Cardiac septum (tissue), 1 donor: Measurements from ENCODE around the gene PCYOX1L. TPM values are rescaled to one million over a fixed set of nuclear protein-coding genes. Genes with fewer than 3 reads are reported as not detected.

Source experiments
- DNase-seq: peaks from one replicate; pipeline ENCODE4 v3.0.0-alpha.2; 2020; ENCODE audit warnings: low spot score
- intact Hi-C: fragments of 100-400 bp; cut with DNase I; formaldehyde crosslinking; loops from one replicate; pipeline ENCODE4 v1.14.0; 2022
- total RNA-seq: library from RNA; stranded (reverse); fragmentation: NEBNext Ultra II Directional; extraction: Animal tissue kit (Norgen Biotek cat#: 25700); gene quantifications from one replicate; pipeline ENCODE4 v1.2.1, GENCODE V29; 2021
- donor health status: DM: no; HTN: no; CAD: no.

PCYOX1L gene
- total RNA-seq, 1 donor from 2014 or later, result 4.3 TPM

DNA sequence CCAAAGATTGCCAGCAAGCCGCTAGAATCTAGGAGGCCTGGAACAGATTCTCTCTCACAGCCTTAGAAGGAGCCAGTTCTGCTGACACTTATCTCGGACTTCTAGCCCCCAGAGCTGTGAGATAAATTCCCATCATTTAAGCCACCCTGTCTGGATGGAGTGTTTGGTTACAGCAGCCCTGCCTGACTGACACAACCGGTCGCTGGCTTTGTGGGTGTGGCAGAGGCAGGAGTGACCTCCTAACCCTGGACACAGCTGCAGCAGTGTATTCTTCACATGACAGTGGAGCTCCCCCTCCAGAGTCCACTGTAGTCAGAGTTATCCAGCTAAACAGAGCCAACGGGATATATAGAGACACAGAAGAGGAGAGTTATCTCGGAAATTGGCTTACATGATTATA lies 42.5 kb downstream of the PCYOX1L start:
- intact Hi-C loops, result no loop called here

DNA sequence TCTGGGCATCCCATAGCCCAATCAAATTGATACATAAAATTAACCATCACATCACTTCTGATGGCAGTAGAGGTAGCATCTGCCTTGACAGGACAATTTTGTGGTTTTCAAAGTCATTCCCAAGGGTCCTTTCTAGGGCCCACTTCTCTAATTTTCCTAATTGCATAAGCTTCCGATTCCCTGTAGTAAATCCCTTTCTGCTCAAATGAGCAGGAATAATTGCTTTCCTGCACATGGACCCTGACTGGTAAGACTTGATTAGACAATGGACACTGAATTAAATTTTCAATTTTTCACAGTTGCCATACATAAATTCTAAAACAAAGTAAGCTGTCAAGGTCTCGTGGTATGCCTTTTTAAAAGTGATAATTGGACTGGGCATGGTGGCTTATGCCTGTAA lies 43.2 kb downstream of the PCYOX1L start:
- no peak for DNase-seq
- intact Hi-C loops, result no loop called here

More for the DNA sequence above, 42.5 kb downstream of the PCYOX1L start:
- DNase-seq, result no peak

DNA sequence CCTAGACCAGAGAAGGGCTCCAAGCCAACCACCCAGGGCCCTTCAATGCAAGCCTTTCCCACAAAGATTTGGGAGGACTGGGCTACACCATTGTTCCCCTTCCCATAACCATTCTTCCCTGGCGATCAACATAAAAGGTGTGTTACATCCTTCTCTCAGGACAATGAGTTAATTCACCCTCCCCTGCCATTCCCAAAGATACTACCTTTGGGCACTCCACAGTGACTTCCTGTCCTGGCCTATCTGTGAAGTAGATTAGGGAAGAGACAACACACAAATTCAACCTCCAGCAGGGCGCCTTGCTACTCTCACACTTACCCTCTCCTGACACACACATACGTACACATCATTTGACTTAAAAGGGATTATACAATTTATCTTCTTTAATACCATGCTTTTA lies 44.4 kb downstream of the PCYOX1L start:
- DNase-seq, result no peak
- intact Hi-C loops, result no loop called here

DNA sequence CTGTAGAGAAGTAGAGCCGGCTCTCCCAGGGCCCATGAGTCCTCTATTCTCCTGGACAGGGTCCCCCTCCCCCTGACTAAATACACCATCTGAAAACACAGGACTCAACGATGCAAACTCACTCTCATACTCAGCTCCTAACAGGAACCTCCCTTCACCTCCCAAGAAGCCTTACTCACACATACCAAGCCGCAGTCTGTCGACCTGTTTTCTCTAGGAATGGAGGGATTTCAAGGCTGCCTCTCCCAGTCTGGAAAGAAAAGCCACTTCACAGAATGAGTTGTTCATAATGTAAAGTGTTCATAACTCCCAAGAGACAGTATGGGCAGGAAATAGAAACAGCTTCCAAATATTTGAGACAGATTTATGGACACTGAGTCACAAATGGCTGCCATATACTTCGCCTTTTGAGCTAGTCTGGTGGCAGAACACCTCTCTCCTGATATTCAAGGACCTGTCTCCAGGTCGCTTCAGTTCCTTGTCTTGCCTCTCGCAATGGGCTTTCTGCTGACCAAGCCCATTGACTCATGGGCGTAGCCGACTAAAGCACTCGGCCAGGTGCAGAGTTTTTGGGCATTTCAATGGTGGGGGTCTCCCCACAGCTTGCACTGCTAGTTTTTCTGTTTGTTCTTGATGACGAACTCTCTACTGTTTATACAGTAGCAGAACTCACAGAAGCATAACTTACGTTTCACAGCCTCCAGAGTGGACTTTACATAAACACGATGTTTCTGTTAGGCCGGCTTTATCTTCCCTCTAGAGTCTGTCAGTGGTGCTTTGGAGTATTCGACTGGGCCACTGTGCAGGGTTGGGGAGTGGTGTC lies 46.3 kb downstream of the PCYOX1L start:
- no peak for DNase-seq
- intact Hi-C loops, result no loop called here

DNA sequence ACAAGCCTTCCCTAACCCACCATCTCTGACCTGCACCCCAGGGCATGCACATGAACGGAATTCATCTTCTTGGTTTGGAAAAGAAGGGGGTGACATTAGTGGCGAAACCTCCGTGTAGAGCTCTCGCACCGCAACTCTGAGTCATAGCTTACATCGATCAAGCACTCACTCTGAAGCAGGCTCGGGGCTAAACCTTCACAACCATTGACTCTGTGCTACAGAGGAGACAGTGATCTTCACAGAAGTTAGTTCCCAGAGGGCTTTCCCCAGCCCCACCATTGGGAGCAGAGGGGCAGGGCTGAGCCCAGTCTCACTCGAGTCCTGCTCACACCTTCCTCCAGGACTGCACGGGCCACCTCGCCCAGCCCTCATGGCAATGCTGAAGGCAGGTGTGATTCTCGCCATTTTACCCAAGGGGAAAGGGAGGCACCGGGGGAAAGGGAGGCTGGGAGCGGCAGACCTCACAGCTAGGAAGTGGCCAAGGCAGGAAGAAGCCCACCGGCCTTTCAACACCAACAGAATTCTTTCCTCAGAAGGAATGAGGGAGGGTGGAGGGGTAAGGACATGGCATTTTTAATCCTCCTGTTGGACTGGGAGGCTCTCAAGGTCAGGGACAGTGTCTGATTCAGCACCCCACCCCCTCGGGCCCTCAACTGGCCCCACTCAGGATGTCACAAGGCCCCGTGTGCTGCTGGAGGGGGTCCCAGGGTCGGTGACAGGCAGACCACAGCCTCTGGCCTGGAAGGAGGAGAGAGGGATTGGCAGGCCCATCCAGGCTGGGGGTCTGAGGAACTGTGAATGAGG lies 47.1 kb downstream of the PCYOX1L start:
- intact Hi-C loops, result no loop called here
- no peak for DNase-seq

DNA sequence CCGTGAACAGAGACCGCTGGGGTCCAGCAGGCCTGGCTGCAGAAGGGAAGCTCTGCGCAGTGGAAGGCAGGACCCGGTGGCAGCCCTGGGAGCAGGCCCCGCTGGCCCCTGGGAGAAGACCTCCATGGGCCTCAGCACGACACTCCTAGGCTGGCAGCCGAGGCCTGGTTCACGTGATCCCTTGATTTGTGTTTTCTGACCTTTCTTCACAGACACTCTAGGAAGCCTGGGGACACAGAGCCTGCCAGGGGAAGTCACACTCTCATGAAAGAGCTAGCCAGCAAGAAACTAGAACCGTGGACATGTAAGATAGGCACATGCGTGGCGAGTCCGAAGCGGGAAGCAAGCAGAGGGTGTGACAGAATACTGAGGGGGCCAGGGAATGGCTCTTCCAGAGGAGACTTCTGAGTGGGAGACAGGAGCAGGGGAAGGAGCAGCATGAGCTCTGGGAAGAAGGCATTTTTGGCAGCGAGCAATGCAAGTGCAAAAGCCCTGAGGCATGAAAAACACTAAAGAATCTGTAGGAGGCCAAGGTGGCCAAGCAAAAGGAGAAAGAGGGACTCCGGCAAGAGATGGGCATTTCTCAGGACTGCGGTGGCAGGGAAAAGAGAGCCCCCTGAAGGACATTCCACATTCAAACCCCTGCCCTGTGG lies 47.8 kb downstream of the PCYOX1L start:
- DNase-seq, result no peak
- intact Hi-C loops, result no loop called here

DNA sequence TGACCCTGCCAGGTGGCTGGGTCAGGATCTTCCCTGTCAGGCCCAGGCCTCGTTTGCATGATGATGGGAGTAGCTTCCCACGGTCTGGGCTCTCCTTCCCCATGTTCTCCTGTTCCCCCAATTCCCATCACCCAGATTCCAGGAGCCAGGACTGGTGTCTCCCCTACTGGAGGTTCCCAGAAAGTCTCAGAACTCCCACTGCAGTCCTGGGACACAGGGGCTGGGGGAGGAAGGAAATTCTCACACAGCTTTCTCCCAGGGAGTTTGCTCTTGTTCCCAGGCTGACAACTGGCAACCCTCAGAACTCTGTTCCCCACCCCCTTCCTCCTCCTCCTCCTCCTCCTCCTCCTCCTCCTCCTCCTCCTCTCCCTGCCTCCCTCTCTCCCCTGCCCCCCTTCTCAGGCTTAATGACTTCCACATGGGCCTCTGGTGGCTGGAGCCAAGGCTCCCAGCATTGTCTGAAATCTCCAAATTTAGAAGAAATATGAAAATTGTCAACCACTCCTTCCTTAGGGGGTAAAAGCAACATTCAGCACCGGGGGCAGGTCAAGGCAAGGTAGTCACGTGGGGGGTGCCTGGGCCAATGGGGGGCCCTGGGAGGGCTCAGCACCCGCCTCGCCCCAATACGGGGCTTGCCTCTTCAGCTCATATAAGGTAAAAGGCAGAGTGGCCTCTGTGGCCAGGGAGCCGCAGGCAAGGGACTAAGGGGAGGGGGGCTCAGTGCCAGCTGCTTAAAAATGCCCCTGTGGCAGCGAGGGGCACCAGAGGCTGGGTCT lies 48.5 kb downstream of the PCYOX1L start:
- peak; percentile 83 for DNase-seq
- intact Hi-C loops, result no loop called here

DNA sequence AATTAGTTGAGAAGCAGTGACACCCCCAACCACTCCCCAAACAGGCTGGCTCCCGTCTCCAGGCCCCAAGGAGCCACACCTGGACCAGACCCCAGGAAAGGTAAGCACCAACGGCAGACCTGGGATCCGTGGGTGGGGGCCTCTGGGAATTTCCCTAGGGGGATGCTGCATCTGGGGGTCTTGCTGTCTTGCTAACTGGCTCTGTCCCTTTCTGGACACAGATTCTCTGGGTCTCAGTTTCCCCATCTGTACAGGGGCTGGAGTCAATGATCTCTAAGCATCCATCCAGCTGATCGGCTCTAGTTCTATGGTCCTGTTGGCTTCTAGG lies 49.1 kb downstream of the PCYOX1L start:
- DNase-seq, result no peak
- intact Hi-C loops, result no loop called here

DNA sequence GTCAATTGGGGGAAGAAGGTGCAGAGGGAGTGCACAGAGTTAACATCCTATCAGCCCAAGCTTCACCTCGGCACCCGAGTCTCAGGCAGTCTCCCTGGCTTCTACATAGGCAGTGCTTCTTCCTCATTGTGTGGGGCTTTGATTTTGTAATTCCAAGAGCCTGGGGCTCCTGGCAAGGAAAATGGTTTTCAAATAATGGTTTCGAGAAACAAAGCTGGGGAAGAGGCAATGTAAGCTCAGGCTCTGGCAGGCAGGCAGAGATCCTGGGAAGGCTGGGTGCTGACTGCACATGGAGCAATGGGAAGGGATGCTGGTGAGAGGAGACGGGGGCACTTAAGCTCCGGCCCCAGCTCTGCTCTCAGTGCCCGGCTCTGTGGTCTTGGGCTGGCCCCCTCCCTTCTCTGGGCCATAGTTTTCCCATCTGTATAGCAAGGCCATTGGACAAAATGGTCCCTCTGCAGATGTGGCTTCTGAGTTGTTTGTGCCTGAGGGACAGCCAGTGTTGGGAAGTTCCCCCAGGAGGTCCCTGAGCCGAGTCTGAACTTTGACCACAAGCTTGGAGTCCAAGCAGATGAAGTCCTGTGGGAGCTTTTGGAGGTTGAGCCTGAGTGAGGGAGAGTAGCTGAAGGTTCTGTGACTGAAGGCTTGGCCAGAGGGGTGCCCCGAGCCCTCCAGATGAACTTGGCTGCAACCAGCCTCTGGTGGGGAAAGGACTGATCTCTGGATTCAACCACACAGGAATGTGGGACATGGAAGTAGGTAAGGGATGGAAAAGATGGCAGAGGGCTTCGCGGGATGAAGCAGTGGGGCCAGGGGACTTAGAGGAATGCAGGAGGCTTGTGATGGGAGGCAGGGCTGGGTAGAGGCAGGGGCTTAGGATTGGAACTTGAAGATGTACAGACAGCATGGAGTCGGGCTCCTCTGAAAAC lies 49.7 kb downstream of the PCYOX1L start:
- intact Hi-C loops, result no loop called here

DNA sequence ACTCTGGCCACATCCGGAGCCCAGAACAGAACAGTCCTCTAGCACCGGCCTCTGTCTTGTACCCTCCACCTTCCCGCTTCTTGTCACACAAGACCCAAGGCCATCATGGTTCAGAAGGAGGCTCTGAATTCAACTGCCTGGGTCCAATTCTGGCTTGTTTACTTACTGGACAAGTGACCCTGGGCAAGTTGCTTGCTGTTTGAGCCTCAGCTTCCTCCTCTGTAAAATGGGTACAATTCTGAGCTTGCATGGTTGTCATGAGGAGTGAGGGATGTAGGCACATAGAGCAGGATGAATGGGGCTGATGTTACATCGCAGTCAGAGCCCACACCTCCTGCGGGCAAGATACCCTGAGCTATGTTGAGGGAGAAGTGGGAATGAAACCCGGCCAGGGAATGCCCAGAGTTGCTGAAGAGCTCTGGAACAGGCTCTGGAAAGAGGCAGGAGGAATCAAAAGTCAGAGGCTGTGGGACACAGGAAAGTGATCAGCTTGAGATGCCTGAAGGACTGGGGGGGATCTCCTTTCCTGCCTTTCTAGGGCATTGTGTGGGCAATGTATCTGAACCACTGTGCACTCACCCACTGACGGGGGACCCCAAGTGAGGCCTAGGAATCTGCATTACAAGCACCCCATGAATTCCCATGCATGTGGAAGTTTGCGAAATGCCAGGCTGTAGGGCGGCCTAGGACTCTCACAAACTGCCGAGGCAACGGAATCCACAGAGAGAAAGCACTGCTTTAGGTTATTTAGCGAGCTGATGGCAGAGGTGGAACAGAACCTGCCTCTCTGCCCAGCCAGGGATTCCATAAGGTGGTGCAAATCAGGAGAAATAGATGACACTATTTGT lies 50.6 kb downstream of the PCYOX1L start:
- intact Hi-C loops, result no loop called here
- no peak for DNase-seq

More for the DNA sequence above, 49.7 kb downstream of the PCYOX1L start:
- DNase-seq, result no peak

DNA sequence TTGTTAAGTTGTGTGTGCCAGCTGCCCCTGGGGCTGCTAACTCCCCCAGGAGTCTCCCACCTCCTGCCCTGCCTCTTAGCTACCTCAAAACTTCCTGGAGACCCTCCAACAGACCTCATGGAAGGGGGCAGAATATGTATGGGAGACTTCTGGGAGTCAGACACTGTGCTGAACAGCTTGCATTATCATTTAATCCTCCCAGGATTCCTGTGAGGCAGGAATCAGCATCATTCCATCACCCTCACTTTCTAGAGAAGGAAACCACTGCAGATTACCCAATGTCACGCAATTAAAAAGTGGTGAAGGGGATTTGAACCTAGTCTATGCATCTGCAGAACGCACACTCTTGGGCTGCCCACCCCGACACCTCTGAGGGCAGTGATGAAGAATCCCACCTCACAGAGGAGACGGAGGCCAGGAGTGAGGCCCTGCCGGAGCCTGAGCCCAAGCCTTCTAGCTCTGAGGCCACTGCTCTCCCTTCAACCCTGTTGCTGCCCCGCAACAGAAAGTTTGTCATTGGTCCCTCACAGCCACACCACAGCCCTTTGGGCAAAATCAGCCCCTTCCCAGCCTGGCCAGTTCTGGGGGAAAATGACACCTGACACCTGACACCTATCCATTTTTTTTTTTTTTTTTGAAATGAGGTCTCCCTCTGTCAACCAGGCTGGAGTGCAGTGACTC lies 51.6 kb downstream of the PCYOX1L start:
- intact Hi-C loops, result no loop called here
- no peak for DNase-seq

DNA sequence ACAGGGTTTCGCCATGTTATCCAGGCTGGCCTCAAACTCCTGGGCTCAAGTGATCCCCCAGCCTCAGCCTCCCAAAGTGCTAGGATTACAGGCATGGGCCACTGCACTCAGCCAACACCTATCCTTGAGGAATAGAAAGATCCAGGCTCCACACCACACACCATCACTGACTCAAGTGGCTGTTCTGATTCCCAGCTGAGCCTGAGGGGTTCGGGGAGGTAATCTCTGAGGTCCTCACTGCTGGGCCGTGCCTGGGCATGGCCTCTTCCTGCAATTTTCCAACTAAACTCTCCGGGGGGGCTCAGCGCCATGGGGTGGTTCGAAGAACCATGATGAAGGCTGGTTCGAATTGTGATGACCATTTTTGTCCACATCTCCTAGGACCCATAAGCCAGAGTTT lies 52.2 kb downstream of the PCYOX1L start:
- intact Hi-C loops, result no loop called here
- no peak for DNase-seq

DNA sequence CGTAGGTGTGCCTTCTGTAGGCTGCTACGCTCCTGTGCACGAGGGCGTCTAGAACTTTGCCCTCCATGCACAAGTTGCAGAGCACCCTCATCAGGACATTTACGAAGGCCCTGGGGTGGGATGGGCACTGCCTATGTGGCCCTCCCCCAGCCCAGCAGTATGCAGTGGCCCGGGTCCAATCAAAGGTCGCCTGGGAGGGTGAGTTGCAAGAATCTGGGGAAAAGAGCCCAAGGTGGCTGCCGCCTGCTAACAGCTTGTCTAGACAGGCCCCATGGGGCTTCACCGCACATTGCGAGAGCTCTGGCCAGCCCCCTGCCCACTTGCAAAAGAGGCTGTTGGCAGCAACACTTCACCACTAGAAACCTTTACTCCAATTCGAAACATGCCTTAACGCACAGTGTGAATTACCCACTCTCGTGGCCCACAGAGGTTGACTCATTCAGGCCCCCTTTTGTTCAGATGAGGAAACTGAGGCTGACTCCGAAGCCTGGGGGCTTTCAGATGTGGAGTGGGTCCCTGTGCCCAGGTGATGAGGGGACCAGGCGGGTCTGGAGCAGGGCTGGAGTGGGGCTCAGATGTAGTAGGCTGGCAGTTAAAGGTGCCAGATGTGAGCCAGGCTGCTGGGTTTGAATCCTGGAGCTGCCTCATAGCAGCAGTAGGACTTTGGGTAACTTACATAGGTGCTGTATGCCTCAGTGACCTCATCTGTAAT lies 53.0 kb downstream of the PCYOX1L start:
- intact Hi-C loops, result no loop called here
- no peak for DNase-seq

DNA sequence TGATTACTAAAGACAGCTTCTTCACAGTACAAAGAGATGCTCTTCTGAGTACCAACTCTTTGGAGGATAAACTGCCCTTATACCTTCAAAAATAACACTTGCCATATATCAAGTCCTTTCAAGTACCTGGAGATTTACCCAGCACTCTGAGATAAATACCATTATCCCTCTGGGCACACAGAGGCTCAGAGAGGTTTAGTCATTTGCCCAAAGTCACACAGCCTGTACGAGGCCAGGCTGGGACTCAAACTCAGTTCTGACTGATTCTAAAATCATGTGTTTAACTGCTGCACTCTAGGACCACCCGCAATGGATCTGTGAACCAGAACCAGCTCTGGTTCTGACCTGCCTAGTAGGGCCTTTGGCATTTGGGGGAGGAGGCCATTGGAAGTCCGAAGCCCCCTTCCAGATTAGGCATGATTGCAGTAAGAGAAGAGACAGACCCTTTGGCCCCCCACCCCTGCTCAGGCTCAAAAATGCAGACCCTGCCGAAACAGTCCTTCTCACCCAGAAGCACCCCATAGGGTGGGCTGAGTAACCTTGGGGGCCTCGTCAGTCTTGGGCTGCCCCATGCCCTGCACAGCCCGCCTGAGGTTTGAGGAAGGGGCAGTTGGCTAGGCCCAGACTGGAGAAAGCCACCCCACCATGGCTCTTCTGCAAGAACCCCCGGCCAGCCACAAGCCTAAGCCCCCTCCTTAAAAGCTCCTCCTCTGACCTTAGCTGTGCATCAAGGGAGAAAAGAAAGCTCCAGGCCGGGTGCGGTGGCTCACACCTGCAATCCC lies 54.1 kb downstream of the PCYOX1L start:
- intact Hi-C loops, result no loop called here
- no peak for DNase-seq

DNA sequence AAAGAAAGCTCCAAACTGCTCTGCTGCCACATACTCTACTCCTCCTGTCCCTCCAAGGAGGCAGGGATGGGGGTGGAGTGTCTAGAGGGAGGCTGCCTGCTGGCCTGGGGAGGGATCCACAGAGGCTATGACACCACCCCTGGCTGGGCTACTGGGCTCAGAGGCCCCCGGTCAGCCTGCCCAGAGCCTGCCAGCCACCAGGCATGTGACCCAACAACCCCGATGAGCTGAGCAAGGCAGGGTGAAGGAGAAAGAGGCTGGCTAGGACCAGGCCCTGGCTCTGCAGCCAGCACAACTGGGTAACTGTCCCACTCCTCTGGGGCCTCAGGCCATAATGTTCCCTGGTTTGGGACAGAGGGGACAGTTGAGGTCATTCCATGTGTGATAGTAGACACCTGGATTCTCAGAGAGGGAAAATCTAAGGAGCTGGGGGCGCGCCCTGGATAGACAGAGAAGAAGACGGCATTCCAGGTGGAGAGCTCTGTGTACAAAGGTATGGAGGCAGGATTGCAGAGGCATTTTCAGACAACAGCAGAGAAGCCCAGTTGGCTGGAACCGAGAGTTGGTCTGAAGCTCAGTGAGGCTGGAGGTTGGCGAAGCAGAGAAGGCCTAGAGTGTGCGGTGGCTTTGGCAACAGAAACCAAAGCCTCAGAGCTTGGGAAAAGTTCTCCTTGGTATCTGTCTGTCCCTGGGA lies 55.1 kb downstream of the PCYOX1L start:
- intact Hi-C loops, result no loop called here
- DNase-seq, result no peak
